CD4-positive, alpha-beta T cell treated with Interleukin-6 for 4 hours (primary cell): Measurements from ENCODE around the gene PRR14L.

Experiments used
- DNase-seq: peaks from one replicate; pipeline ENCODE4 v3.0.0-alpha.2; 2020; ENCODE audit warnings: mixed read lengths

PRR14L gene

DNA sequence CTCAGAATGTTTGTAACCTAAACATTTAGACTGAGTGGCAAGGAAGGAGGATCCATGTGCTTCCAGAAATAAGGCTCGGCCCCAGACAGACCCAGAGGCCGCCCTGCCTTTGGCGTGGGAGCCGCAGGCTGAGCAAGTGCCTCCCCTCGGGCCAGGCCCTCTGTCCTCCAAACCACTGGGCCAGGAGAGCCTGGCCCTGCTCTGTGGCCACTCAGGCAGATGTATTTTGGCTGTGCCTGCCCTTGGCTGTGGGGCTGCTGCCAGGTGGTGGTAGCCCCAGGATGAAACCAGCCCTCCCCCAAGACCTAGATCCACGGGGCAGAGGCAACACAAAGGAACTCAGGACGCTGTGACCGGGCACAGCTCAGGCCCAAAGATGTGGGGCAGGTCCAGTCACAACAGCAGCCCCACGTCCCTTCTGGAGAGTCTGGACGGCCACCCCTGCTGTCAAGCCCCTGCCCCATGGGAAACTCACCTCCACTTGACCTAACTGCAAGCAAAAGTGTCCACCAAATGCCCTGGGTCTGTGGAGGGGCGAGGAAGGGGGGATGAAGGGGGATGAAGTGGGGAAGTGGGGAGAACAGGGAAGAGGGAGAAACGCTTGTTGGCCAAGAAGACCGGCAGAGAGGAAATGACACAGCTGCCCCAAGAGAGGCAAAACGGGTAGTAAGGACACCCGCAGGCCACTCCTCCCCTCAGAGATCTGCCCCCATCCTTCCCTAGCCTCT, 111.9 kb downstream of the PRR14L start:
- peak; percentile 9 for DNase-seq

- no peak for DNase-seq
These were observed 112.5 kb downstream of the PRR14L start for GRCh38 chr22:31637447-31637890.

DNA sequence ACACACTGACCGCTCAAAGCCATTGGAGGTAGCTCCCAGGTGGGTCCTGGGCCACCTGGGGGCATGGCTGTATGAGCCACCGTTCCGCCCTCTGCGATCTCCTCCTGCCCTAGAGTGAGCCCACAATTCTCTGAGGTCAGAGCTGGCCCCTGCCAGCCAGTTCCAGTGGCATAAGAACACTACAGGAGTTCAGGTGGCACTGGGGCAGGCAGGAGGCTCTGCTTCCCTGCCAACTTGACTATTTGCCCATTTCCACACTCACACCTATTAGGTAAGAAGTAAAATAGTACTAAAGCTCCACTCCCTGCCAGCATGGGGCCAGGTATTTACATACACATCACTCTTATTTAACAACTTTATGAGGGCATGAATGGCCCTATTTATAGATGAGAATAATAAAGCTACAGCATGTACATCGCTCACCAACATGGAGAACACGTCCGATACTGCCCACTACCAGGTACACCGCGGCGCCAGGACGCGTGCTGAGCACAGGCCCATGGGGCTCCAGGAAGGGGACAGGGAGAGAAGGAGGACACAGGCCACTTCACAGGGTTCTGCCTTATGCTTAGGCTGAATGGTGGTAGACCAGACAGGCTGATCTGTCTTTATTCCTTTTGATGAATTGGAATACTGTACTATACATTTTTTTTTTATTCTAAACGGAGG, 114.2 kb downstream of the PRR14L start:
- no peak for DNase-seq

DNA sequence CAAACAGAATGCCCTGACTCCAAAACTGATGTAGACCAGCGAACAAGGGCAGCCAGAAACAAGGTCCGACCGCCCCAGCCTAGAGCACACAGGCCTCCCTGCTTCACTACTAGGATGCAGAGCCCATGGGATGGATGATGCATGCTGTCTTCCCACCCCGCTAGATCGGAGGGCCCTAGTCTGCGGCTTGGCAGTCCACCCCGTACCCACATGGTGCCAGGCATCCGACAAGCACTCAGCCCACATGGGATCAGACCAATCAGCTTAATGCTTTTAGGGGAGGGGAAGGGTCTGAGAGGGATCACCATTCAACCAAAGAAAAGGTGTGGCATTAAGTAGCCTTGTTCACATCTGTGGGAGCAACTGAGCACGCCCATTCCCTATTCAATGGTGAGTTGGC, 118.5 kb downstream of the PRR14L start:
- DNase-seq, result no peak
